SK-N-SH treated with all-trans-retinoic acid at 6 μM for 48 hours (cell line): ENCODE data around the gene GRAMD2A.

Source experiments
- ATAC-seq: fragments of 200-7000 bp; cut with Tn5 transposase; 3 replicates; pipeline ENCODE4 v1.9.1; 2020; ENCODE audit warnings: mild to moderate bottlenecking, moderate library complexity
- ARNTL ChIP-seq: fragments of 450-650 bp; formaldehyde crosslinking; IDR thresholded peaks from 2 replicates; pipeline ENCODE4 v1.5.0; 2020; ENCODE audit warnings: low read depth, mild to moderate bottlenecking, moderate library complexity, borderline replicate concordance
- BACH2 ChIP-seq: fragments of 250-450 bp; sonication (Bioruptor Pico); IDR thresholded peaks from 2 replicates; pipeline ENCODE4 v1.9.0; 2021; ENCODE audit warnings: mild to moderate bottlenecking, borderline replicate concordance
- GLIS3 ChIP-seq: fragments of 250-450 bp; sonication (Bioruptor Pico); IDR thresholded peaks from 2 replicates; pipeline ENCODE4 v1.5.0; 2020; ENCODE audit warnings: mild to moderate bottlenecking, moderate library complexity
- ISL1 ChIP-seq: fragments of 250-450 bp; sonication (Bioruptor Pico); IDR thresholded peaks from 2 replicates; pipeline ENCODE4 v2.1.2; 2022; ENCODE audit warnings: mild to moderate bottlenecking, moderate library complexity
- OSR1 ChIP-seq: fragments of 250-450 bp; sonication (Bioruptor Pico); IDR thresholded peaks from 2 replicates; pipeline ENCODE4 v1.8.0; 2022; ENCODE audit warnings: moderate library complexity, mild to moderate bottlenecking, inconsistent platforms
- RARB ChIP-seq: fragments of 250-450 bp; sonication (Bioruptor Pico); IDR thresholded peaks from 2 replicates; pipeline ENCODE4 v1.8.0; 2021; ENCODE audit warnings: mild to moderate bottlenecking, moderate library complexity
- TOX ChIP-seq: fragments of 250-450 bp; sonication (Bioruptor Pico); IDR thresholded peaks from 2 replicates; pipeline ENCODE4 v1.8.0; 2021; ENCODE audit warnings: mild to moderate bottlenecking, moderate library complexity, borderline replicate concordance
- ZC3H10 ChIP-seq: fragments of 250-450 bp; sonication (Bioruptor Pico); IDR thresholded peaks from 2 replicates; pipeline ENCODE4 v1.5.1; 2021; ENCODE audit warnings: mild to moderate bottlenecking, moderate library complexity
- ZFP3 ChIP-seq: fragments of 250-450 bp; sonication (Bioruptor Pico); IDR thresholded peaks from 2 replicates; pipeline ENCODE4 v1.5.0; 2020; ENCODE audit warnings: mild to moderate bottlenecking, moderate library complexity
- ZFP30 ChIP-seq: fragments of 450-650 bp; formaldehyde crosslinking; IDR thresholded peaks from 2 replicates; pipeline ENCODE4 v1.5.0; 2022; ENCODE audit warnings: mild to moderate bottlenecking, moderate library complexity
- ZNF565 ChIP-seq: fragments of 450-650 bp; formaldehyde crosslinking; conservative IDR thresholded peaks from 2 replicates; pipeline ENCODE4 v1.5.0; 2020; ENCODE audit warnings: low read depth, mild to moderate bottlenecking, moderate library complexity
- ZNF70 ChIP-seq: fragments of 450-650 bp; formaldehyde crosslinking; IDR thresholded peaks from 2 replicates; pipeline ENCODE4 v1.5.0; 2020; ENCODE audit warnings: mild to moderate bottlenecking, moderate library complexity
- ZNF8 ChIP-seq: fragments of 450-650 bp; formaldehyde crosslinking; IDR thresholded peaks from 2 replicates; pipeline ENCODE4 v1.5.0; 2020; ENCODE audit warnings: mild to moderate bottlenecking, moderate library complexity
- TF ChIP-seq, protein P1 (sequence below): fragments of 250-450 bp; sonication (Bioruptor Pico); IDR thresholded peaks from 2 replicates; pipeline ENCODE4 v1.8.0; 2021; ENCODE audit warnings: low read depth, mild to moderate bottlenecking, moderate library complexity, borderline replicate concordance
- TF ChIP-seq, protein P2 (sequence below): fragments of 250-450 bp; sonication (Bioruptor Pico); IDR thresholded peaks from 2 replicates; pipeline ENCODE4 v1.5.1; 2020; ENCODE audit warnings: low read depth, mild to moderate bottlenecking, moderate library complexity
- TF ChIP-seq, protein P3 (sequence below): fragments of 250-450 bp; sonication (Bioruptor Pico); IDR thresholded peaks from 2 replicates; pipeline ENCODE4 v1.5.0; 2020; ENCODE audit warnings: mild to moderate bottlenecking, moderate library complexity
- TF ChIP-seq, protein P4 (sequence below): fragments of 250-450 bp; sonication (Bioruptor Pico); IDR thresholded peaks from 2 replicates; pipeline ENCODE4 v1.5.1; 2021; ENCODE audit warnings: mild to moderate bottlenecking, moderate library complexity
- TF ChIP-seq, protein P5 (sequence below): fragments of 250-450 bp; sonication (Bioruptor Pico); IDR thresholded peaks from 2 replicates; pipeline ENCODE4 v1.8.0; 2020; ENCODE audit warnings: mild to moderate bottlenecking, moderate library complexity, borderline replicate concordance

Gene GRAMD2A

DNA sequence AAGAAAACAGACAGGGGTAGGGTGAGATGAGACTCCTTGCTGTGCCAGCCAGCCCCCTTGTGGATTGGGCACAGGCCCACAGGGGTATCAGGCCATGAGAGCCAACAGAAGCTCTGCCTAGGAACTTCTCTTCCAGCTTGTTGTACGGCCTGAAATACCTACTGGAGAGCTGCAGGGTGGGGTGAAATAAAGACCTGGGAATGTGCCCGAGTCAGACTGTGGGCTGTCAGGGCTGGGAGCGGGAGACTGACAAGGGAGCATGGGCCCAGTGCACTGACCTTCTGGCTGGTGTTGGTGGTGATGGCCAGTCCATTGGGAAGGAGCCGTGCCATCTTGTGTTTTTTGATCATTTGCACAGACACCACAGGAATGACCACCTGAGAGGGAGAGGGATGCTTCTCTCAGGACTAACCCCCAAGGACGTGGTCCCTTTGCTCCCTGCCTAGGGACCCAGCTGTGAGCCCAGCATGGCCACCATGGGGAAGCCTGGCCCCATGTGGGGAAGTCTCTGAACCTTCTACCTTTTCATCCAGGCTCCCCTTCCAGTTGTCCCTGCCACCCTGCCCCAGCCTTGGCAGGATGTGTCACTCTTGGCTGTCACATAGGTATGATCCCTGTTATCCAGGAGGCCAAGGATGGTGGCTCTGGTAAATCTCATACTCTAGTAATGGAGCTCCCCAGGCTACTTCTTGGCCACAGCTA lies 30.7 kb downstream of the GRAMD2A start (continued):
- TF ChIP-seq, protein P1, sequence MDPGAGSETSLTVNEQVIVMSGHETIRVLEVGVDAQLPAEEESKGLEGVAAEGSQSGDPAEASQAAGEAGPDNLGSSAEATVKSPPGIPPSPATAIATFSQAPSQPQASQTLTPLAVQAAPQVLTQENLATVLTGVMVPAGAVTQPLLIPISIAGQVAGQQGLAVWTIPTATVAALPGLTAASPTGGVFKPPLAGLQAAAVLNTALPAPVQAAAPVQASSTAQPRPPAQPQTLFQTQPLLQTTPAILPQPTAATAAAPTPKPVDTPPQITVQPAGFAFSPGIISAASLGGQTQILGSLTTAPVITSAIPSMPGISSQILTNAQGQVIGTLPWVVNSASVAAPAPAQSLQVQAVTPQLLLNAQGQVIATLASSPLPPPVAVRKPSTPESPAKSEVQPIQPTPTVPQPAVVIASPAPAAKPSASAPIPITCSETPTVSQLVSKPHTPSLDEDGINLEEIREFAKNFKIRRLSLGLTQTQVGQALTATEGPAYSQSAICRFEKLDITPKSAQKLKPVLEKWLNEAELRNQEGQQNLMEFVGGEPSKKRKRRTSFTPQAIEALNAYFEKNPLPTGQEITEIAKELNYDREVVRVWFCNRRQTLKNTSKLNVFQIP (CRISPR knock-in tag), result no peak
- TF ChIP-seq, protein P2, sequence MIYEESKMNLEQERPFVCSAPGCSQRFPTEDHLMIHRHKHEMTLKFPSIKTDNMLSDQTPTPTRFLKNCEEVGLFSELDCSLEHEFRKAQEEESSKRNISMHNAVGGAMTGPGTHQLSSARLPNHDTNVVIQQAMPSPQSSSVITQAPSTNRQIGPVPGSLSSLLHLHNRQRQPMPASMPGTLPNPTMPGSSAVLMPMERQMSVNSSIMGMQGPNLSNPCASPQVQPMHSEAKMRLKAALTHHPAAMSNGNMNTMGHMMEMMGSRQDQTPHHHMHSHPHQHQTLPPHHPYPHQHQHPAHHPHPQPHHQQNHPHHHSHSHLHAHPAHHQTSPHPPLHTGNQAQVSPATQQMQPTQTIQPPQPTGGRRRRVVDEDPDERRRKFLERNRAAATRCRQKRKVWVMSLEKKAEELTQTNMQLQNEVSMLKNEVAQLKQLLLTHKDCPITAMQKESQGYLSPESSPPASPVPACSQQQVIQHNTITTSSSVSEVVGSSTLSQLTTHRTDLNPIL (CRISPR knock-in tag), result no peak
- TF ChIP-seq ZNF8 (CRISPR knock-in tag), result no peak
- no peak for TF ChIP-seq OSR1

DNA sequence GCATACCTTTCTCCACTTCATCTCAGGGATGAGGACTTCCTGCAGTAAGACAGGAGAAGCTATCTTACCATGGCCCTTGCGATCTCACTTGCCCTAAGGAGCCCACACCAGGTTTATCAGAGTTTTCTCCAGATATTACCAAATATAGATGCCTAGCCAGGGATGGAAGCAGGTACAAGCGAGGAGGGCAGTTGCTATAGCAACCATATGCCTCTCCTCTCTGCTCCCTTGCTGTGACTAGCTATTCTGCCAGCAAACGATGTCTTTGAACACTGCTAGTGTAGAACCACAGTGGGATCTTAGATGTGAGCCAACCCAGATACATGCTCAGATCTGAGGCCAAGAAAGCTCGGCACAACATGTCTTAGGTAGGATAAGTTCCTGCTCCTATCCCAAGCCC lies 33.9 kb downstream of the GRAMD2A start:
- TF ChIP-seq ISL1 (no peak), GLIS3 (no peak), ZNF8 (CRISPR knock-in tag) (no peak), BACH2 (CRISPR knock-in tag) (no peak), ZFP30 (CRISPR knock-in tag) (no peak), ZNF565 (CRISPR knock-in tag) (no peak), TOX (CRISPR knock-in tag) (no peak)
- TF ChIP-seq, protein P3, sequence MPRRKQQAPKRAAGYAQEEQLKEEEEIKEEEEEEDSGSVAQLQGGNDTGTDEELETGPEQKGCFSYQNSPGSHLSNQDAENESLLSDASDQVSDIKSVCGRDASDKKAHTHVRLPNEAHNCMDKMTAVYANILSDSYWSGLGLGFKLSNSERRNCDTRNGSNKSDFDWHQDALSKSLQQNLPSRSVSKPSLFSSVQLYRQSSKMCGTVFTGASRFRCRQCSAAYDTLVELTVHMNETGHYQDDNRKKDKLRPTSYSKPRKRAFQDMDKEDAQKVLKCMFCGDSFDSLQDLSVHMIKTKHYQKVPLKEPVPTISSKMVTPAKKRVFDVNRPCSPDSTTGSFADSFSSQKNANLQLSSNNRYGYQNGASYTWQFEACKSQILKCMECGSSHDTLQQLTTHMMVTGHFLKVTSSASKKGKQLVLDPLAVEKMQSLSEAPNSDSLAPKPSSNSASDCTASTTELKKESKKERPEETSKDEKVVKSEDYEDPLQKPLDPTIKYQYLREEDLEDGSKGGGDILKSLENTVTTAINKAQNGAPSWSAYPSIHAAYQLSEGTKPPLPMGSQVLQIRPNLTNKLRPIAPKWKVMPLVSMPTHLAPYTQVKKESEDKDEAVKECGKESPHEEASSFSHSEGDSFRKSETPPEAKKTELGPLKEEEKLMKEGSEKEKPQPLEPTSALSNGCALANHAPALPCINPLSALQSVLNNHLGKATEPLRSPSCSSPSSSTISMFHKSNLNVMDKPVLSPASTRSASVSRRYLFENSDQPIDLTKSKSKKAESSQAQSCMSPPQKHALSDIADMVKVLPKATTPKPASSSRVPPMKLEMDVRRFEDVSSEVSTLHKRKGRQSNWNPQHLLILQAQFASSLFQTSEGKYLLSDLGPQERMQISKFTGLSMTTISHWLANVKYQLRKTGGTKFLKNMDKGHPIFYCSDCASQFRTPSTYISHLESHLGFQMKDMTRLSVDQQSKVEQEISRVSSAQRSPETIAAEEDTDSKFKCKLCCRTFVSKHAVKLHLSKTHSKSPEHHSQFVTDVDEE (CRISPR knock-in tag), result no peak
- ATAC-seq, result no peak

DNA sequence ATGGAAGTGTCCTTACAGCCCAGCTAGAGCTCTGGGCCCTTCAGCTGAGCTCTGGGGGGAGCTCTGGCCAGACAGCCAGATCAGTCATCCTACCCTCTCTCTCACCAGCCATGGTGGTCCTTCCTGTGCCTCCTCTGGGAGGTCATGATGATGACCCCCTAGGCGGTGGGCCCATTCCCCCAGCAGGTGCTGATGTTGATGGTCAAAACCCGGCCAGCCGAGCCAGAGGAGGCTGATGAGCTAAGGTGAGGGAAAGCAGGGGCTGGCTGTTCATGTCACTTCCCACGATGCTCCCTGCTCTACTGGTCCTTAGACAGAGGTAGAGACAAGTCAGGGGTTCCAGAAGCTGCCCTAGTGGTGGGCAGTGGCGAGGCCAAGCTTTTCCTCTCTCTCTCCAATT lies 35.0 kb downstream of the GRAMD2A start:
- TF ChIP-seq, protein P4, sequence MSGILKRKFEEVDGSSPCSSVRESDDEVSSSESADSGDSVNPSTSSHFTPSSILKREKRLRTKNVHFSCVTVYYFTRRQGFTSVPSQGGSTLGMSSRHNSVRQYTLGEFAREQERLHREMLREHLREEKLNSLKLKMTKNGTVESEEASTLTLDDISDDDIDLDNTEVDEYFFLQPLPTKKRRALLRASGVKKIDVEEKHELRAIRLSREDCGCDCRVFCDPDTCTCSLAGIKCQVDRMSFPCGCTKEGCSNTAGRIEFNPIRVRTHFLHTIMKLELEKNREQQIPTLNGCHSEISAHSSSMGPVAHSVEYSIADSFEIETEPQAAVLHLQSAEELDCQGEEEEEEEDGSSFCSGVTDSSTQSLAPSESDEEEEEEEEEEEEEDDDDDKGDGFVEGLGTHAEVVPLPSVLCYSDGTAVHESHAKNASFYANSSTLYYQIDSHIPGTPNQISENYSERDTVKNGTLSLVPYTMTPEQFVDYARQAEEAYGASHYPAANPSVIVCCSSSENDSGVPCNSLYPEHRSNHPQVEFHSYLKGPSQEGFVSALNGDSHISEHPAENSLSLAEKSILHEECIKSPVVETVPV, result no peak
- TF ChIP-seq ZNF70 (CRISPR knock-in tag), result no peak
- no peak for TF ChIP-seq OSR1
- no peak for TF ChIP-seq ZFP3 (CRISPR knock-in tag)
- no peak for TF ChIP-seq ZFP30 (CRISPR knock-in tag)
- no peak for TF ChIP-seq RARB (CRISPR knock-in tag)
- no peak for TF ChIP-seq BACH2 (CRISPR knock-in tag)
- no peak for TF ChIP-seq ARNTL (CRISPR knock-in tag)
- no peak for TF ChIP-seq ZC3H10 (CRISPR knock-in tag)
- TF ChIP-seq, protein P1 (CRISPR knock-in tag), result no peak
- TF ChIP-seq ISL1, result no peak
- no peak for TF ChIP-seq ZNF8 (CRISPR knock-in tag)
- TF ChIP-seq, protein P5, sequence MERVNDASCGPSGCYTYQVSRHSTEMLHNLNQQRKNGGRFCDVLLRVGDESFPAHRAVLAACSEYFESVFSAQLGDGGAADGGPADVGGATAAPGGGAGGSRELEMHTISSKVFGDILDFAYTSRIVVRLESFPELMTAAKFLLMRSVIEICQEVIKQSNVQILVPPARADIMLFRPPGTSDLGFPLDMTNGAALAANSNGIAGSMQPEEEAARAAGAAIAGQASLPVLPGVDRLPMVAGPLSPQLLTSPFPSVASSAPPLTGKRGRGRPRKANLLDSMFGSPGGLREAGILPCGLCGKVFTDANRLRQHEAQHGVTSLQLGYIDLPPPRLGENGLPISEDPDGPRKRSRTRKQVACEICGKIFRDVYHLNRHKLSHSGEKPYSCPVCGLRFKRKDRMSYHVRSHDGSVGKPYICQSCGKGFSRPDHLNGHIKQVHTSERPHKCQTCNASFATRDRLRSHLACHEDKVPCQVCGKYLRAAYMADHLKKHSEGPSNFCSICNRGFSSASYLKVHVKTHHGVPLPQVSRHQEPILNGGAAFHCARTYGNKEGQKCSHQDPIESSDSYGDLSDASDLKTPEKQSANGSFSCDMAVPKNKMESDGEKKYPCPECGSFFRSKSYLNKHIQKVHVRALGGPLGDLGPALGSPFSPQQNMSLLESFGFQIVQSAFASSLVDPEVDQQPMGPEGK, result no peak
- TF ChIP-seq, all 23 proteins: peak for 0
- ATAC-seq, result no peak
